HEK293 (cell line): ENCODE measurements around the gene PBX3.

Source experiments
- CTCF ChIA-PET: fragments of 350-600 bp; formaldehyde crosslinking; extraction: SDS; loops from one replicate; lab custom pipeline; 2021; ENCODE audit warnings: antibody characterized with exemption; lab: Yijun Ruan, JAX
- POLR2A ChIA-PET: fragments of 300-600 bp; formaldehyde crosslinking; extraction: SDS; loops from one replicate; lab custom pipeline; 2020; ENCODE audit warnings: antibody characterized with exemption, inconsistent platforms; lab: Yijun Ruan, JAX
- H3K27ac ChIP-seq: fragments of 200-500 bp; sonication (Bioruptor generic); 2 replicates; pipeline ENCODE4 v1.5.1; 2014; ENCODE audit warnings: low read depth, low read length, control low read depth, inconsistent platforms; ENCODE audit errors: extremely low read depth
- H3K36me3 ChIP-seq, 2 experiments: fragments of 200-500 bp in 1 of 2; sonication (Bioruptor generic) in 1 of 2; 1 replicate in 1 of 2; 2 replicates in 1 of 2; pipeline ENCODE4 v1.5.1; 2014 to 2017; ENCODE audit warnings: inconsistent platforms in 2 of 2, low read length in 2 of 2; ENCODE audit not compliant: control insufficient read depth in 2 of 2, insufficient read depth in 1 of 2
- H3K4me1 ChIP-seq: fragments of 200-500 bp; sonication (Bioruptor generic); 2 replicates; pipeline ENCODE4 v1.5.1; 2014; ENCODE audit warnings: mild to moderate bottlenecking, low read length, inconsistent platforms; ENCODE audit not compliant: control insufficient read depth, insufficient read depth
- H3K4me3 ChIP-seq: 2 replicates; pipeline ENCODE4 v1.5.1; 2011; ENCODE audit warnings: low read depth, mild to moderate bottlenecking, control low read depth, low read length, moderate library complexity
- H3K9me3 ChIP-seq: fragments of 200-500 bp; sonication (Bioruptor generic); 2 replicates; pipeline ENCODE4 v1.5.1; 2014; ENCODE audit warnings: low read depth, low read length, inconsistent platforms; ENCODE audit not compliant: control insufficient read depth, insufficient read depth
- GLI2 ChIP-seq: fragments of 450-650 bp; formaldehyde crosslinking; IDR thresholded peaks from 2 replicates; pipeline ENCODE4; 2017; ENCODE audit warnings: missing biosample characterization, missing genetic modification characterization, low read depth, borderline replicate concordance
- HOXA7 ChIP-seq: sonication (generic); formaldehyde crosslinking; IDR thresholded peaks from 2 replicates; pipeline ENCODE4 v1.8.1; 2022; ENCODE audit warnings: missing genetic modification reagents, borderline replicate concordance
- REPIN1 ChIP-seq: fragments of 450-650 bp; formaldehyde crosslinking; IDR thresholded peaks from 2 replicates; pipeline ENCODE4 v1.5.1; 2017; ENCODE audit warnings: missing biosample characterization, missing genetic modification characterization, low read depth
- SCRT1 ChIP-seq: fragments of 450-650 bp; formaldehyde crosslinking; IDR thresholded peaks from 2 replicates; pipeline ENCODE4 v1.5.1; 2016; ENCODE audit warnings: missing biosample characterization, missing genetic modification characterization, borderline replicate concordance
- WT1 ChIP-seq: fragments of 450-650 bp; formaldehyde crosslinking; IDR thresholded peaks from 2 replicates; pipeline ENCODE4 v1.5.1; 2016; ENCODE audit warnings: missing biosample characterization, missing genetic modification characterization
- ZBTB20 ChIP-seq: fragments of 450-650 bp; formaldehyde crosslinking; IDR thresholded peaks from 2 replicates; pipeline ENCODE4 v1.5.1; 2016; ENCODE audit warnings: missing biosample characterization, missing genetic modification characterization
- ZNF10 ChIP-seq: fragments of 450-650 bp; formaldehyde crosslinking; IDR thresholded peaks from 2 replicates; pipeline ENCODE4 v1.5.1; 2017; ENCODE audit warnings: missing biosample characterization, missing genetic modification characterization
- ZNF112 ChIP-seq: fragments of 450-650 bp; formaldehyde crosslinking; IDR thresholded peaks from 2 replicates; pipeline ENCODE4 v1.5.0; 2017; ENCODE audit warnings: missing biosample characterization, missing genetic modification characterization
- ZNF132 ChIP-seq: fragments of 450-650 bp; formaldehyde crosslinking; IDR thresholded peaks from 2 replicates; pipeline ENCODE4 v1.5.1; 2017; ENCODE audit warnings: missing biosample characterization, missing genetic modification characterization, borderline replicate concordance
- ZNF223 ChIP-seq: fragments of 450-650 bp; formaldehyde crosslinking; IDR thresholded peaks from 2 replicates; pipeline ENCODE4 v1.5.1; 2016; ENCODE audit warnings: missing biosample characterization, missing genetic modification characterization
- ZNF23 ChIP-seq: fragments of 450-650 bp; formaldehyde crosslinking; IDR thresholded peaks from 2 replicates; pipeline ENCODE4 v1.5.1; 2016; ENCODE audit warnings: missing biosample characterization, missing genetic modification characterization, borderline replicate concordance
- ZNF24 ChIP-seq: fragments of 450-650 bp; formaldehyde crosslinking; IDR thresholded peaks from 2 replicates; pipeline ENCODE4 v1.5.1; 2016; ENCODE audit warnings: missing biosample characterization, missing genetic modification characterization
- ZNF335 ChIP-seq: fragments of 450-650 bp; formaldehyde crosslinking; conservative IDR thresholded peaks from 2 replicates; pipeline ENCODE4 v1.5.1; 2016; ENCODE audit warnings: missing biosample characterization, missing genetic modification characterization
- ZNF366 ChIP-seq: fragments of 450-650 bp; formaldehyde crosslinking; conservative IDR thresholded peaks from 2 replicates; pipeline ENCODE4 v1.5.1; 2016; ENCODE audit warnings: missing biosample characterization, missing genetic modification characterization
- ZNF558 ChIP-seq: fragments of 450-650 bp; formaldehyde crosslinking; IDR thresholded peaks from 2 replicates; pipeline ENCODE4 v1.5.1; 2016; ENCODE audit warnings: missing biosample characterization, missing genetic modification characterization
- ZNF785 ChIP-seq: fragments of 450-650 bp; formaldehyde crosslinking; IDR thresholded peaks from 2 replicates; pipeline ENCODE4 v1.5.1; 2016; ENCODE audit warnings: missing biosample characterization, missing genetic modification characterization
- ZNF830 ChIP-seq: fragments of 450-650 bp; IDR thresholded peaks from 2 replicates; pipeline ENCODE4 v1.5.0; 2018; ENCODE audit warnings: missing biosample characterization, missing genetic modification characterization, low read depth, mild to moderate bottlenecking, moderate library complexity
- TF ChIP-seq, protein P1 (sequence below): IDR thresholded peaks from 2 replicates; pipeline ENCODE4 v1.6.1; 2011; ENCODE audit warnings: mild to moderate bottlenecking, low read depth, low read length, borderline replicate concordance
- TF ChIP-seq, protein P2 (sequence below): fragments of 450-650 bp; formaldehyde crosslinking; IDR thresholded peaks from 2 replicates; pipeline ENCODE4 v1.5.1; 2016; ENCODE audit warnings: missing biosample characterization, missing genetic modification characterization
- TF ChIP-seq, protein P3 (sequence below): fragments of 450-650 bp; formaldehyde crosslinking; IDR thresholded peaks from 2 replicates; pipeline ENCODE4 v1.5.1; 2016; ENCODE audit warnings: missing biosample characterization, missing genetic modification characterization
- TF ChIP-seq, protein P4 (sequence below): fragments of 450-650 bp; formaldehyde crosslinking; IDR thresholded peaks from 2 replicates; pipeline ENCODE4 v1.5.1; 2016; ENCODE audit warnings: missing biosample characterization, missing genetic modification characterization
- TF ChIP-seq, protein P5 (sequence below): fragments of 450-650 bp; formaldehyde crosslinking; IDR thresholded peaks from 2 replicates; pipeline ENCODE4 v1.5.1; 2016; ENCODE audit warnings: missing biosample characterization, missing genetic modification characterization
- TF ChIP-seq, protein P6 (sequence below): fragments of 450-650 bp; formaldehyde crosslinking; IDR thresholded peaks from 2 replicates; pipeline ENCODE4 v1.5.1; 2016; ENCODE audit warnings: missing biosample characterization, missing genetic modification characterization
- TF ChIP-seq, protein P7 (sequence below): fragments of 450-650 bp; formaldehyde crosslinking; IDR thresholded peaks from 2 replicates; pipeline ENCODE4 v1.5.1; 2016; ENCODE audit warnings: missing biosample characterization, missing genetic modification characterization

Gene PBX3

DNA sequence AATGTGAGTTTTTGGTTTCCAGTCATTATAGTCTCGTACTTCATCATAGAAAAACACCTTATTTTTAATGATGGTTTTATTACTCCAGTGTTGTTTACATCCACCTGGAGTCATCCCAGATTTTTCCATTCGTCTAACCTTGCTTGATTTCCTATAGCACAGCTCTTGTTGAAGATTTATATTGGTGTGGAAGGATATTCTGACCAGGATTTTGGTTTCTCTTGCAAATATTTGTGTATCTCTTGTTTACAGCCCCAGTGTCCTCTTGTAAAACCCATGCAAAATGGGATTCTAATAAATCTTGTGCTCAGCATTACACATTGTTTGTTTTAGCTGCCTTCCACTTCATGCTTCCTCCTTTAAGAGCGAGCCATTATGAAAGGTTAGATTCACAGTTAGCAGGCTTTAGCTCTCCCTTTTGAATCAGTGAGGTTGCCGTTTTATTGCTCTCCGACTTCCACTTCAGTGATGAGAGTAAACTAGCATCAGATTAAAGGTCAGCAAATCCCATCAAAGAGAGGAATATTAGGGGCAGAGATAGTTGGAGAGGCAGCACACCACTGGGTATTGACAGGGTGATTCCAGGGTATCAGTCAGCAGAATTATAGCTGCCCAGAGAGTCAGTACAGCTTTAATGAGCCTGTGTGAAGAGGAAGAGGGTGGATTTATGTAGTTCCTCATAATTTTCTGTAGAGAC, 157.1 kb downstream of the PBX3 start:
- H3K36me3 ChIP-seq, result no peaks in the 10 kb centered on the region
- H3K27ac ChIP-seq, result peak overlapping the region; percentile 37
- POLR2A ChIA-PET, result interaction anchor here (0.7 to 1.0 kb wide), 2 partner anchors 17 to 496 kb away, joined by 3 to 4 read pairs; no protein-coding TSS in a partner anchor
- CTCF ChIA-PET, result interaction anchor here (0.6 to 1.4 kb wide), 4 partner anchors 9 to 587 kb away, joined by 3 to 5 read pairs (median 4); no protein-coding TSS in a partner anchor
- no peak overlapping the region for H3K4me3 ChIP-seq
- H3K4me1 ChIP-seq, result peaks cover 27% of the 10 kb centered on the region
- no peaks in the 10 kb centered on the region for H3K9me3 ChIP-seq
- peak; percentile 22; the same call in 1 of the 2 replicates for TF ChIP-seq SCRT1 (tag by site-specific recombination)
- TF ChIP-seq ZNF24 (tag by site-specific recombination), result peak; percentile 85
- TF ChIP-seq ZNF223, result no peak
- TF ChIP-seq, protein P1, sequence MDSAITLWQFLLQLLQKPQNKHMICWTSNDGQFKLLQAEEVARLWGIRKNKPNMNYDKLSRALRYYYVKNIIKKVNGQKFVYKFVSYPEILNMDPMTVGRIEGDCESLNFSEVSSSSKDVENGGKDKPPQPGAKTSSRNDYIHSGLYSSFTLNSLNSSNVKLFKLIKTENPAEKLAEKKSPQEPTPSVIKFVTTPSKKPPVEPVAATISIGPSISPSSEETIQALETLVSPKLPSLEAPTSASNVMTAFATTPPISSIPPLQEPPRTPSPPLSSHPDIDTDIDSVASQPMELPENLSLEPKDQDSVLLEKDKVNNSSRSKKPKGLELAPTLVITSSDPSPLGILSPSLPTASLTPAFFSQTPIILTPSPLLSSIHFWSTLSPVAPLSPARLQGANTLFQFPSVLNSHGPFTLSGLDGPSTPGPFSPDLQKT, result no peak
- TF ChIP-seq GLI2 (tag by site-specific recombination), result peak; percentile 63; the same call in 1 of the 2 replicates
- TF ChIP-seq, protein P2, sequence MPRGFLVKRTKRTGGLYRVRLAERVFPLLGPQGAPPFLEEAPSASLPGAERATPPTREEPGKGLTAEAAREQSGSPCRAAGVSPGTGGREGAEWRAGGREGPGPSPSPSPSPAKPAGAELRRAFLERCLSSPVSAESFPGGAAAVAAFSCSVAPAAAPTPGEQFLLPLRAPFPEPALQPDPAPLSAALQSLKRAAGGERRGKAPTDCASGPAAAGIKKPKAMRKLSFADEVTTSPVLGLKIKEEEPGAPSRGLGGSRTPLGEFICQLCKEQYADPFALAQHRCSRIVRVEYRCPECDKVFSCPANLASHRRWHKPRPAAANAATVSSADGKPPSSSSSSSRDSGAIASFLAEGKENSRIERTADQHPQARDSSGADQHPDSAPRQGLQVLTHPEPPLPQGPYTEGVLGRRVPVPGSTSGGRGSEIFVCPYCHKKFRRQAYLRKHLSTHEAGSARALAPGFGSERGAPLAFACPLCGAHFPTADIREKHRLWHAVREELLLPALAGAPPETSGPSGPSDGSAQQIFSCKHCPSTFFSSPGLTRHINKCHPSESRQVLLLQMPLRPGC (tag by site-specific recombination), result no peak
- TF ChIP-seq, protein P3, sequence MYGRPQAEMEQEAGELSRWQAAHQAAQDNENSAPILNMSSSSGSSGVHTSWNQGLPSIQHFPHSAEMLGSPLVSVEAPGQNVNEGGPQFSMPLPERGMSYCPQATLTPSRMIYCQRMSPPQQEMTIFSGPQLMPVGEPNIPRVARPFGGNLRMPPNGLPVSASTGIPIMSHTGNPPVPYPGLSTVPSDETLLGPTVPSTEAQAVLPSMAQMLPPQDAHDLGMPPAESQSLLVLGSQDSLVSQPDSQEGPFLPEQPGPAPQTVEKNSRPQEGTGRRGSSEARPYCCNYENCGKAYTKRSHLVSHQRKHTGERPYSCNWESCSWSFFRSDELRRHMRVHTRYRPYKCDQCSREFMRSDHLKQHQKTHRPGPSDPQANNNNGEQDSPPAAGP (tag by site-specific recombination), result peak; percentile 52; the same call in 1 of the 2 replicates
- TF ChIP-seq, protein P4, sequence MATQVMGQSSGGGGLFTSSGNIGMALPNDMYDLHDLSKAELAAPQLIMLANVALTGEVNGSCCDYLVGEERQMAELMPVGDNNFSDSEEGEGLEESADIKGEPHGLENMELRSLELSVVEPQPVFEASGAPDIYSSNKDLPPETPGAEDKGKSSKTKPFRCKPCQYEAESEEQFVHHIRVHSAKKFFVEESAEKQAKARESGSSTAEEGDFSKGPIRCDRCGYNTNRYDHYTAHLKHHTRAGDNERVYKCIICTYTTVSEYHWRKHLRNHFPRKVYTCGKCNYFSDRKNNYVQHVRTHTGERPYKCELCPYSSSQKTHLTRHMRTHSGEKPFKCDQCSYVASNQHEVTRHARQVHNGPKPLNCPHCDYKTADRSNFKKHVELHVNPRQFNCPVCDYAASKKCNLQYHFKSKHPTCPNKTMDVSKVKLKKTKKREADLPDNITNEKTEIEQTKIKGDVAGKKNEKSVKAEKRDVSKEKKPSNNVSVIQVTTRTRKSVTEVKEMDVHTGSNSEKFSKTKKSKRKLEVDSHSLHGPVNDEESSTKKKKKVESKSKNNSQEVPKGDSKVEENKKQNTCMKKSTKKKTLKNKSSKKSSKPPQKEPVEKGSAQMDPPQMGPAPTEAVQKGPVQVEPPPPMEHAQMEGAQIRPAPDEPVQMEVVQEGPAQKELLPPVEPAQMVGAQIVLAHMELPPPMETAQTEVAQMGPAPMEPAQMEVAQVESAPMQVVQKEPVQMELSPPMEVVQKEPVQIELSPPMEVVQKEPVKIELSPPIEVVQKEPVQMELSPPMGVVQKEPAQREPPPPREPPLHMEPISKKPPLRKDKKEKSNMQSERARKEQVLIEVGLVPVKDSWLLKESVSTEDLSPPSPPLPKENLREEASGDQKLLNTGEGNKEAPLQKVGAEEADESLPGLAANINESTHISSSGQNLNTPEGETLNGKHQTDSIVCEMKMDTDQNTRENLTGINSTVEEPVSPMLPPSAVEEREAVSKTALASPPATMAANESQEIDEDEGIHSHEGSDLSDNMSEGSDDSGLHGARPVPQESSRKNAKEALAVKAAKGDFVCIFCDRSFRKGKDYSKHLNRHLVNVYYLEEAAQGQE (tag by site-specific recombination), result no peak
- 0 out of 2 replicates have a peak, but pooled peaks have one; percentile 30 for TF ChIP-seq ZBTB20
- TF ChIP-seq HOXA7, result no peak
- no peak for TF ChIP-seq ZNF10 (tag by site-specific recombination)
- TF ChIP-seq ZNF112 (tag by site-specific recombination), result no peak
- TF ChIP-seq ZNF558 (tag by site-specific recombination), result no peak
- TF ChIP-seq REPIN1 (tag by site-specific recombination), result no peak
- TF ChIP-seq, protein P5, sequence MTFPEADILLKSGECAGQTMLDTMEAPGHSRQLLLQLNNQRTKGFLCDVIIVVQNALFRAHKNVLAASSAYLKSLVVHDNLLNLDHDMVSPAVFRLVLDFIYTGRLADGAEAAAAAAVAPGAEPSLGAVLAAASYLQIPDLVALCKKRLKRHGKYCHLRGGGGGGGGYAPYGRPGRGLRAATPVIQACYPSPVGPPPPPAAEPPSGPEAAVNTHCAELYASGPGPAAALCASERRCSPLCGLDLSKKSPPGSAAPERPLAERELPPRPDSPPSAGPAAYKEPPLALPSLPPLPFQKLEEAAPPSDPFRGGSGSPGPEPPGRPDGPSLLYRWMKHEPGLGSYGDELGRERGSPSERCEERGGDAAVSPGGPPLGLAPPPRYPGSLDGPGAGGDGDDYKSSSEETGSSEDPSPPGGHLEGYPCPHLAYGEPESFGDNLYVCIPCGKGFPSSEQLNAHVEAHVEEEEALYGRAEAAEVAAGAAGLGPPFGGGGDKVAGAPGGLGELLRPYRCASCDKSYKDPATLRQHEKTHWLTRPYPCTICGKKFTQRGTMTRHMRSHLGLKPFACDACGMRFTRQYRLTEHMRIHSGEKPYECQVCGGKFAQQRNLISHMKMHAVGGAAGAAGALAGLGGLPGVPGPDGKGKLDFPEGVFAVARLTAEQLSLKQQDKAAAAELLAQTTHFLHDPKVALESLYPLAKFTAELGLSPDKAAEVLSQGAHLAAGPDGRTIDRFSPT (tag by site-specific recombination), result 0 out of 2 replicates have a peak, but pooled peaks have one; percentile 55
- TF ChIP-seq ZNF366 (tag by site-specific recombination), result peak; percentile 77
- TF ChIP-seq ZNF132 (tag by site-specific recombination), result no peak
- TF ChIP-seq, protein P6, sequence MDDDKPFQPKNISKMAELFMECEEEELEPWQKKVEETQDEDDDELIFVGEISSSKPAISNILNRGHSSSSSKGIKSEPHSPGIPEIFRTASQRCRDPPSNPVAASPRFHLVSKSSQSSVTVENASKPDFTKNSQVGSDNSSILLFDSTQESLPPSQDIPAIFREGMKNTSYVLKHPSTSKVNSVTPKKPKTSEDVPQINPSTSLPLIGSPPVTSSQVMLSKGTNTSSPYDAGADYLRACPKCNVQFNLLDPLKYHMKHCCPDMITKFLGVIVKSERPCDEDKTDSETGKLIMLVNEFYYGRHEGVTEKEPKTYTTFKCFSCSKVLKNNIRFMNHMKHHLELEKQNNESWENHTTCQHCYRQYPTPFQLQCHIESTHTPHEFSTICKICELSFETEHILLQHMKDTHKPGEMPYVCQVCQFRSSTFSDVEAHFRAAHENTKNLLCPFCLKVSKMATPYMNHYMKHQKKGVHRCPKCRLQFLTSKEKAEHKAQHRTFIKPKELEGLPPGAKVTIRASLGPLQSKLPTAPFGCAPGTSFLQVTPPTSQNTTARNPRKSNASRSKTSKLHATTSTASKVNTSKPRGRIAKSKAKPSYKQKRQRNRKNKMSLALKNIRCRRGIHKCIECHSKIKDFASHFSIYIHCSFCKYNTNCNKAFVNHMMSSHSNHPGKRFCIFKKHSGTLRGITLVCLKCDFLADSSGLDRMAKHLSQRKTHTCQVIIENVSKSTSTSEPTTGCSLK (tag by site-specific recombination), result no peak
- peak; percentile 87 for TF ChIP-seq WT1
- TF ChIP-seq ZNF23, result no peak
- TF ChIP-seq ZNF335 (tag by site-specific recombination), result peak; percentile 26; the same call in 1 of the 2 replicates
- TF ChIP-seq, protein P7, sequence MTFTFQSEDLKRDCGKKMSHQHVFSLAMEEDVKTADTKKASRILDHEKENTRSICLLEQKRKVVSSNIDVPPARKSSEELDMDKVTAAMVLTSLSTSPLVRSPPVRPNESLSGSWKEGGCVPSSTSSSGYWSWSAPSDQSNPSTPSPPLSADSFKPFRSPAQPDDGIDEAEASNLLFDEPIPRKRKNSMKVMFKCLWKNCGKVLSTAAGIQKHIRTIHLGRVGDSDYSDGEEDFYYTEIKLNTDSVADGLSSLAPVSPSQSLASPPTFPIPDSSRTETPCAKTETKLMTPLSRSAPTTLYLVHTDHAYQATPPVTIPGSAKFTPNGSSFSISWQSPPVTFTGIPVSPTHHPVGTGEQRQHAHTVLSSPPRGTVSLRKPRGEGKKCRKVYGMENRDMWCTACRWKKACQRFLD (tag by site-specific recombination), result no peak
- no peak for TF ChIP-seq ZNF830 (tag by site-specific recombination)
- TF ChIP-seq ZNF785 (tag by site-specific recombination), result no peak
